Vagina (tissue), 2 donors: Measurements from ENCODE around the gene CATSPERD.

Experiments
- POLR2A ChIP-seq, 2 donors: fragments of 450-650 bp; IDR thresholded peaks; one replicate each; pipeline ENCODE4 v1.6.1; 2017; ENCODE audit warnings: antibody characterized with exemption in 2 of 2, mild to moderate bottlenecking in 2 of 2, moderate library complexity in 2 of 2
- POLR2AphosphoS5 ChIP-seq, 2 donors: sonication (generic); formaldehyde crosslinking; IDR thresholded peaks; one replicate each; pipeline ENCODE4 v1.9.0; 2017; ENCODE audit warnings: antibody characterized with exemption in 2 of 2, mild to moderate bottlenecking in 2 of 2, low read depth in 1 of 2; ENCODE audit not compliant: insufficient read depth in 1 of 2
- TF ChIP-seq, protein P1 (sequence below), 3 experiments: fragments of 450-650 bp in 2 of 3; fragments of 200-600 bp in 1 of 3; sonication (generic) in 1 of 3; IDR thresholded peaks; one replicate each; pipeline ENCODE4 v1.5.1; 2017 to 2019; ENCODE audit warnings: antibody characterized with exemption in 3 of 3, mild to moderate bottlenecking in 2 of 3, moderate library complexity in 2 of 3

GRCh38 chr19:5742051-5742450, 21.6 kb downstream of the CATSPERD start:
- TF ChIP-seq, protein P1, sequence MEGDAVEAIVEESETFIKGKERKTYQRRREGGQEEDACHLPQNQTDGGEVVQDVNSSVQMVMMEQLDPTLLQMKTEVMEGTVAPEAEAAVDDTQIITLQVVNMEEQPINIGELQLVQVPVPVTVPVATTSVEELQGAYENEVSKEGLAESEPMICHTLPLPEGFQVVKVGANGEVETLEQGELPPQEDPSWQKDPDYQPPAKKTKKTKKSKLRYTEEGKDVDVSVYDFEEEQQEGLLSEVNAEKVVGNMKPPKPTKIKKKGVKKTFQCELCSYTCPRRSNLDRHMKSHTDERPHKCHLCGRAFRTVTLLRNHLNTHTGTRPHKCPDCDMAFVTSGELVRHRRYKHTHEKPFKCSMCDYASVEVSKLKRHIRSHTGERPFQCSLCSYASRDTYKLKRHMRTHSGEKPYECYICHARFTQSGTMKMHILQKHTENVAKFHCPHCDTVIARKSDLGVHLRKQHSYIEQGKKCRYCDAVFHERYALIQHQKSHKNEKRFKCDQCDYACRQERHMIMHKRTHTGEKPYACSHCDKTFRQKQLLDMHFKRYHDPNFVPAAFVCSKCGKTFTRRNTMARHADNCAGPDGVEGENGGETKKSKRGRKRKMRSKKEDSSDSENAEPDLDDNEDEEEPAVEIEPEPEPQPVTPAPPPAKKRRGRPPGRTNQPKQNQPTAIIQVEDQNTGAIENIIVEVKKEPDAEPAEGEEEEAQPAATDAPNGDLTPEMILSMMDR (IDR thresholded peaks at IDR 0.05) = no peak
- TF ChIP-seq POLR2AphosphoS5 (IDR thresholded peaks at IDR 0.05; ENCODE audit: insufficient read depth in 1 of 2, low read depth in 1 of 2) = no peak
- no peak for TF ChIP-seq POLR2A (IDR thresholded peaks at IDR 0.05)
